ENCODE results near the gene KRT8. TPM values are rescaled to one million over a fixed set of nuclear protein-coding genes. Genes with fewer than 3 reads are reported as not detected.

The KRT8 gene
- total and polyA plus RNA-seq, 9 donors: 1.1 to 56.7 (median 4.4) TPM

DNA sequence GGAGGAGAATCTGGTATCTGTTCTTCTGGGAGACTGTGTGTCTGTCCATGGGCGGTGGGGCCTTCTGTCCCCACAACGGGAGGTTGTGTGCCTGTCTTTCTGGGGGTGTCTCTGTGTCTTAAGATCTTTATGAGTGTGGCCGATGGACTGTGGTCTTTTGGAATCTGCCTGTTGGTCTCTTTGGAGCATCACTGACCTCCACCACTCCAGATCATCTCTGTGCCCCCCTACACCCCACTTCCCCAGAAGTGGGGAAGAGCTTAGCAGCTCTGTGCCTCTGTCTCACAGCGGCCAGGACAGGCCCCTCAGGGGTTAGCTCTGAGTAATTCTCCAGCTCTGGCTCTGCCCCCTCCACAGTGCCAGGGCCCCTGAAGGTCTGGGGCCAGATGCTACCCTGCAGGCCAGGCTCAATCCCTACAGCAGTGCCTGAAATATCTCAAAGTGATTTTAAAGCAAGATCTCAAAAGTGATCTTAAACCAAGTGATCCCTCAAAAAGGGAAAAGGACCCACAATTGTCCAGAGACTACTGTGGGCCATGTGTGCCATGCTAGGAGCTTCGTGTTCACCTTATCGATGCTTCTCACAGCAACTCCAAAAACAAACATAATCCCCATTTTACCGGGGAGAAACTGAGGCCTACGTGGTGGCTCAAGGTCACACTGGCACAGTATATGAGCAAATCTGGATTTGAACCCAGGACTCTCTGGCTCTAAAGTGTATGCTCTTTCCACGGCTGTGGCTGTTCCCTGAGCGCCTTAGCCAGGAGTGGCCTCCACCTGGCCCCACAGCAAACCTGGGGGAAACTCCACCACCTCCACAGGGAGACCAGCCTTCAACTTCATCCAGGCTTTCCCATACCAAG is 30.1 kb downstream of the KRT8 start:
- WGBS (ENCODE audit: insufficient coverage): 61% methylated on average over 6 of the region's 10 CpGs
- DNase-seq: no peak
- peaks cover 13% of the 10 kb centered on the region for H3K27me3 ChIP-seq (ENCODE audit: control insufficient read depth, insufficient read depth, low read length)
- no peaks in the 10 kb centered on the region for H3K36me3 ChIP-seq (ENCODE audit: control insufficient read depth, insufficient read depth, low read length)
- H3K4me1 ChIP-seq (ENCODE audit: control insufficient read depth, insufficient read depth, low read length): peaks cover 53% of the 10 kb centered on the region
- H3K27ac ChIP-seq (ENCODE audit: low read length): peak overlapping the region; percentile 25
- H3K9me3 ChIP-seq (replicated peaks; ENCODE audit: control insufficient read depth, low read depth, low read length): no peaks in the 10 kb centered on the region
- peak overlapping the region; percentile 25 for H3K4me3 ChIP-seq (ENCODE audit: low read length)

DNA sequence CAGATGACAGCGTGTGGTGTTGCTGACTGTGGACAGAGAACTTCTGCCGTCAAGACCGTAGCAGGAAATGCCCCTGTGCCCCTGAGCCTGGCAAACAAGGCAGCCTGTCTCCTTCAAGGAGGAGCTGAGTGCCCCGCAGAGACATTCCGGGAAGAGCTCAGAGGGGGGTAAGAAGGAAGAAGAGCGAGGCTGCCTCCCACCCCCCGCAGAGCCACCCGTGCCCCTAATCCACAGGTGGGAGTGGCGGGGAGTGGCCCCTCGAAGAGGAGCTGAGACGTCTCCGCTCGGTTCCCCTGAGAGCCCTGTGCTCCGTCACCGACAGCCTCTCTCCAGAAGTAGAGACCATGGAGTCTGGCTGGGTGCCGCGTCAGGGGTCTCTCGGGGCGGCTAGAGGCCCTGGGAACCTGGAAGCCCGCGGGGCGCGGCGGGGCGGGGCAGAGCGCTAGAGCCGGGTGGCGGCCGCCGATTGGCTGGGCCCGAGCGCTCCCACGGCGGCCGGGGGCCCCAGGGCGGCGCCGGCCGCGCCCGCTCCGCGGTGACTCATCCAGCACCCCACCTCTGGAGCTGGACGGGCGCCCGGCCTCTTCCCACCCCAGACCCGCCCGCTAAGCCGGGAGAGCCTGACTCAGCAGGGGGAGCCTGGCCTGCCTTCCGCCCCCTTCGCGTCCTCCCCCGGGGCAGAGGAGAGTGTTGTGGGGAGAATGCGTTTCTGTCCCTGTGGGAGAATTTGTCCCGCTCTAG is 30.9 kb downstream of the KRT8 start:
- peak overlapping the region; percentile 25 for H3K4me3 ChIP-seq (ENCODE audit: low read length)
- peaks cover 45% of the 10 kb centered on the region for H3K4me1 ChIP-seq (ENCODE audit: control insufficient read depth, insufficient read depth, low read length)
- peak; percentile 84 for DNase-seq
- H3K36me3 ChIP-seq (ENCODE audit: control insufficient read depth, insufficient read depth, low read length): no peaks in the 10 kb centered on the region
- WGBS (ENCODE audit: insufficient coverage): 2% methylated on average over 44 of the region's 55 CpGs
- peak overlapping the region; percentile 51 for H3K27ac ChIP-seq (ENCODE audit: low read length)
- no peaks in the 10 kb centered on the region for H3K9me3 ChIP-seq (replicated peaks; ENCODE audit: control insufficient read depth, low read depth, low read length)
- peaks cover 13% of the 10 kb centered on the region for H3K27me3 ChIP-seq (ENCODE audit: control insufficient read depth, insufficient read depth, low read length)

DNA sequence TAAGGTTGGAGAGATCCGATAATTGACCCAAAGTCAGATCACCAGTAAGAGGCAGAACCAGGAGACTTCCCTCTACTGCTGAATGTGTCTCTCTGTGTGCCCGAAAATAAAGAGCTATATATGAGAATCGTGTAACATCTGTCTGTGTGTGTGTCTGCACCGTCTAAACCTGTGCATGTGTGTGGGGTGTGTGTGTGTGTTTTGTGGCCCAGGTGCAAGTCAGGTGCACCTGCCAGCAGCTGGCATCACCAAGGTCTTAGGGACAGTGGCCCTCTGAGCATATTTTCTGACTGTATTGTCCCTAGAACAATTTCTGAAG is 31.4 kb downstream of the KRT8 start:
- WGBS (ENCODE audit: insufficient coverage): 43% methylated on average over 3 of the region's 4 CpGs
- peaks cover 41% of the 10 kb centered on the region for H3K4me1 ChIP-seq (ENCODE audit: control insufficient read depth, insufficient read depth, low read length)
- H3K9me3 ChIP-seq (replicated peaks; ENCODE audit: control insufficient read depth, low read depth, low read length): no peaks in the 10 kb centered on the region
- no peaks in the 10 kb centered on the region for H3K36me3 ChIP-seq (ENCODE audit: control insufficient read depth, insufficient read depth, low read length)
- peaks cover 13% of the 10 kb centered on the region for H3K27me3 ChIP-seq (ENCODE audit: control insufficient read depth, insufficient read depth, low read length)
- no peak for DNase-seq
- no peak overlapping the region for H3K4me3 ChIP-seq (ENCODE audit: low read length)
- peak overlapping the region; percentile 51 for H3K27ac ChIP-seq (ENCODE audit: low read length)

DNA sequence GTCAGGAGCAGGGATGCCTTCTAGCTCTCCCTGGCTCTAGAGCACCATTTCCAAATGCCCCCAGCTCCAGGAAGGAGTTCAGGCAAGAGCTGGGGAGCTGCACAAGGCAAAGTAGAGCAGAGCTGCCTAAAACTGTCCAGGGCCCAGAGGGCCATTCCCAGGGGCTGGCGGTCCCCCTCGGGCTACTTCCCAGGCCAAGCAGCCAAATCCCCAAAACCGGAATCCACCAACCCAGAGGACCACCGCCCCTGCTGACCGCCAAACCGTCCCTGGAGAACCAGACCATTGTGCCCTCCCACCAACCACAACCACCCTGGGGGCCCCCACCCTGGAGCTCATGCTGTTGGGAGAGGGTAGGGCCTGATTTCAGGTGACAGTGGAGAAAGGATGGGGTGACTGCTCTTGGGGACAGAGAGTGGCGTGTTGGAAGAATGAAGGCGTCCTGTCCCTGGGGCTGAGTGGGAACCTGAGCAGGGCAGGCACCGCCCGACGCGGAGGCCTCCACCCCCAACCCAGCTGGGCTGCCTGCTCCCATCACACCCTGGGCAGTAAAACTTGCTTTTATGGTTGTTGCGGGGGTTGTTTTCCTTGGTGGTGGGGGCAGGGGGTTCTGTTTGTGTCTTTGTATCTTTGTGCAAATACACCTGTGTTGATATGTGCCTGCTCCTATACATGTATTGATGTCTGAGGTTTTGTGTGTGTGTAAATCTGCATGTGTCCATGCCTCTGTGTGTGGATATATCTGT is 32.1 kb downstream of the KRT8 start:
- Histone ChIP-seq H3K4me3 (ENCODE audit: low read length) (no peak overlapping the region), H3K36me3 (ENCODE audit: control insufficient read depth, insufficient read depth, low read length) (no peaks in the 10 kb centered on the region), H3K27me3 (ENCODE audit: control insufficient read depth, insufficient read depth, low read length) (peaks cover 13% of the 10 kb centered on the region), H3K27ac (ENCODE audit: low read length) (no peak overlapping the region), H3K9me3 (replicated peaks; ENCODE audit: control insufficient read depth, low read depth, low read length) (no peaks in the 10 kb centered on the region), H3K4me1 (ENCODE audit: control insufficient read depth, insufficient read depth, low read length) (peaks cover 40% of the 10 kb centered on the region)
- 75% methylated on average over 2 of the region's 13 CpGs for WGBS (ENCODE audit: insufficient coverage)
- no peak for DNase-seq

DNA sequence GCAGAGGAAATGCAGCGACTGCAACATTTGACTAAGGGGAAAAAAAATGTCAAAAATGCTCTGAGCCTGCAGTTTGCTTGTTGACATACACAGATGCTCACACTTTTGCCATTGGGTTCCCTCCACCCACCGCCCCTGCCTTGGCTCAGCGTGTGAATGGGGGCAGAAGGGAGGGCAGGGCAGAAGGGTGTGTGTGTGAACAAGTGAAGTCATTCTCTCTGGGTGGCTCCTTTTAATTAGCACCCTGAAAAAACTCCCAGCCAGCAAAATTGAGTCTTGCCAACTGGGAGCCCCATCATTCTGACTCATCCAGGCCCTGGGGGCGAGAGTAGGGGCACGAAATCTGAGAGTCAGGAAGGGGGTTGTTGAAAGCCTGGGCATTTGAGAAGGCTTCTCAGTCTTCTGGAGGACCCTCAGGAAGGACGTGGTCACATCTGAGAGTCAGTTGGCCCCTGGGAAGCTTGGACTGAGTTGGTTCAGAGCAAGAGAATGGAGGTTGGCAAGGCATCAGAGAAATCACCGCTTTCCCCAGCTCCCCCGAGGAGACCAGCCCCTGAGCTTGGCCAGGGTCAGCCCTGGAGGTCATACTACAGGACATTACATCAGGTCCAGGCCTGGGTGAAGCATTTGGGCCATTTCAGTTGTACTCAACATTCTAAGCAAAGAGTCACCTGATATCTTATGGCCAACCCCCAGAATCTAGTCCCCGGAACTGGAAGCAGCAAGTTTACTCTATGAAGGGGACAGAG is 33.4 kb downstream of the KRT8 start:
- H3K27ac ChIP-seq (ENCODE audit: low read length): peak overlapping the region; percentile 55
- peaks cover 35% of the 10 kb centered on the region for H3K4me1 ChIP-seq (ENCODE audit: control insufficient read depth, insufficient read depth, low read length)
- no peaks in the 10 kb centered on the region for H3K36me3 ChIP-seq (ENCODE audit: control insufficient read depth, insufficient read depth, low read length)
- 51% methylated on average over 4 of the region's 9 CpGs for WGBS (ENCODE audit: insufficient coverage)
- no peaks in the 10 kb centered on the region for H3K9me3 ChIP-seq (replicated peaks; ENCODE audit: control insufficient read depth, low read depth, low read length)
- DNase-seq: peak; percentile 63
- no peak overlapping the region for H3K4me3 ChIP-seq (ENCODE audit: low read length)
- peaks cover 13% of the 10 kb centered on the region for H3K27me3 ChIP-seq (ENCODE audit: control insufficient read depth, insufficient read depth, low read length)

DNA sequence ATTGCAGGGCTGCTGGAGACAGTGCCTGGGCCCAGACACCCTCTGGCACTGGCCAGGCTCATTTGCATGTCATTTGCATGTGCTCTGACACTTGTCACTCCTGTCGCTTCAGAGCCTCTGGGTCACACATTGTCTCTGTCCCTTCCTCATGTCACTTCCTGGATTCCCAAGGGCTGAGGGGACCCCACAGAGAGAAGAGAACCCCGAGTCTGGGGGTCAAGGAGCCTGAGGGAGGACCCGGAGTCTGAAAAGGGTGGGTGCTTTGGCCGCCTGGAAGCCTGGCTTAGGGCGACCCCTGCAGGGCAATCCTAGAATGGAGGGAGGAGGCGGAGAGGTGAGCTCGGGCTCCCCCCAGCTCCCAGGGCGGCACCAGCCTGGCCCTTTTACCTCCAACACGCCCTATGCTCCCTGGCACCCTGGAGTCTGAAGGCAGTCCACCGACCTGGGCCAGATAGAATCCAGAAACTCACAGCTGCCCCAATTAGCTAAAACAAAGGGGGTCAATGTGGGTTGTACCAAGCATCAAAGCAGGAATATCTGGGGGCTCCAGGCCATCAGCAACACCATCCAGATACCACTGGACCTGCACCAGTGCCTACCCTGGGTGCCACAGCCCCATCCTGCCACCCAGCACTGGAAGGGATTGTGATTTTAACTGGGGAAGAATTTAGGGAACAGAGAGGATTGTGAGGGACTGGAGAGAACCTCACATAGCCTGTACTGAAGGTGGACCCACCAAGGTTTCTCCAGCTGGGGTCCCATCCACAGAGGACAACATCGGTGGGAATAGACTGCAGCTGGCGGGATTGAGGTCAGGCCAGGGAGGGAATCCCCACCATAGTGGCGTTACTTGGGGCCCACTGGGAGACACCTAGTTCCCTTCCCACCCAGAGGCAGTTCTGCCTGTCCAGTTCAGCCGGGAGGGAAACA is 34.2 kb downstream of the KRT8 start:
- H3K9me3 ChIP-seq (replicated peaks; ENCODE audit: control insufficient read depth, low read depth, low read length): no peaks in the 10 kb centered on the region
- H3K36me3 ChIP-seq (ENCODE audit: control insufficient read depth, insufficient read depth, low read length): no peaks in the 10 kb centered on the region
- WGBS (ENCODE audit: insufficient coverage): 27% methylated on average over 7 of the region's 14 CpGs
- DNase-seq: no peak
- peak overlapping the region; percentile 55 for H3K27ac ChIP-seq (ENCODE audit: low read length)
- H3K27me3 ChIP-seq (ENCODE audit: control insufficient read depth, insufficient read depth, low read length): peaks cover 13% of the 10 kb centered on the region
- peaks cover 34% of the 10 kb centered on the region for H3K4me1 ChIP-seq (ENCODE audit: control insufficient read depth, insufficient read depth, low read length)
- no peak overlapping the region for H3K4me3 ChIP-seq (ENCODE audit: low read length)

DNA sequence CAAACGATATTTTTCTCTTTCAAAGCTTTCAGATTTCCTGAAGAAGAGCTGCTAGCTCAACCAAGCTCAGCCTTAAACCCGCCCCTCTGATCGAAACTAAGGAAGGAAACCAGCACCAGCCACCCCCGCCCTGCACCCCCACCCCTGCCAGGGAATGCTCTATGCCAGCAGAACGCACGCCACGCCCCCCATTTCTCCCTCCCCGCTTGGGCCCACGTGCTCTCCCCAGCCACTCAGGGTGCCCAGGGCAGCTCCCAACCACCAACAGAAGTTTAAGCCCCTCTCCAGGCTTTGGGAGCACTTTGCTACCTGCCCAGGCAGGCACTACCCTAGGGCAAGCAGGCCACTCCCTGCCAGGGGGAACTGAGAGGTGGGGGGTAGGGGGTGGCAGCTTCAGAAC is 37.2 kb downstream of the KRT8 start:
- 37% methylated on average over 4 of the region's 9 CpGs for WGBS (ENCODE audit: insufficient coverage)
- Histone ChIP-seq H3K9me3 (replicated peaks; ENCODE audit: control insufficient read depth, low read depth, low read length) (no peaks in the 10 kb centered on the region), H3K4me3 (ENCODE audit: low read length) (no peak overlapping the region), H3K27me3 (ENCODE audit: control insufficient read depth, insufficient read depth, low read length) (peaks cover 2% of the 10 kb centered on the region), H3K4me1 (ENCODE audit: control insufficient read depth, insufficient read depth, low read length) (peaks cover 17% of the 10 kb centered on the region), H3K27ac (ENCODE audit: low read length) (no peak overlapping the region), H3K36me3 (ENCODE audit: control insufficient read depth, insufficient read depth, low read length) (no peaks in the 10 kb centered on the region)
- DNase-seq: peak; percentile 51

DNA sequence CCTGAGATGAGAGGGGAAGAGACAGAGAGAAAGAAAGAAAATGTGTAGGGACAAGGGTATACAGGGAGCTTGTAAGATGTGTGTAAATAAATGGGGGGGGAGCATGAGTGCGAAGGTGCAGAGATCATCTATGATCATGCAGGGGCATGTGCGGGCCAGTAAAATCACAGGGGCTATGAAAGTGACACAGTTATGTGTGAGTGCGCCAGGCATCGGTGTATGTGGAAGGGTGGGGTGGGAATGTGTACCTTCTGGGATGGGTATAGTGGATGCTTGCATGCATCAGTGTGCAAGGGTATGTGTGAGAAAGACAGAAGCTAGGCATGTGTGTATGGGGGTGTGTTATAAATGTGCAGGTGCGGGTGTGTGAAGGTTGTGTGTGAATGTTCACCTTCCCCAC is 37.7 kb downstream of the KRT8 start:
- Histone ChIP-seq H3K4me1 (ENCODE audit: control insufficient read depth, insufficient read depth, low read length) (peaks cover 17% of the 10 kb centered on the region), H3K36me3 (ENCODE audit: control insufficient read depth, insufficient read depth, low read length) (no peaks in the 10 kb centered on the region), H3K27ac (ENCODE audit: low read length) (no peak overlapping the region), H3K4me3 (ENCODE audit: low read length) (no peak overlapping the region), H3K9me3 (replicated peaks; ENCODE audit: control insufficient read depth, low read depth, low read length) (no peaks in the 10 kb centered on the region), H3K27me3 (ENCODE audit: control insufficient read depth, insufficient read depth, low read length) (no peaks in the 10 kb centered on the region)
- 94% methylated on average over 4 of the region's 5 CpGs for WGBS (ENCODE audit: insufficient coverage)
- no peak for DNase-seq

Data from muscle of leg (tissue), 11 donors.